ENCODE measurements around the gene LRRC8D.

Gene LRRC8D

DNA sequence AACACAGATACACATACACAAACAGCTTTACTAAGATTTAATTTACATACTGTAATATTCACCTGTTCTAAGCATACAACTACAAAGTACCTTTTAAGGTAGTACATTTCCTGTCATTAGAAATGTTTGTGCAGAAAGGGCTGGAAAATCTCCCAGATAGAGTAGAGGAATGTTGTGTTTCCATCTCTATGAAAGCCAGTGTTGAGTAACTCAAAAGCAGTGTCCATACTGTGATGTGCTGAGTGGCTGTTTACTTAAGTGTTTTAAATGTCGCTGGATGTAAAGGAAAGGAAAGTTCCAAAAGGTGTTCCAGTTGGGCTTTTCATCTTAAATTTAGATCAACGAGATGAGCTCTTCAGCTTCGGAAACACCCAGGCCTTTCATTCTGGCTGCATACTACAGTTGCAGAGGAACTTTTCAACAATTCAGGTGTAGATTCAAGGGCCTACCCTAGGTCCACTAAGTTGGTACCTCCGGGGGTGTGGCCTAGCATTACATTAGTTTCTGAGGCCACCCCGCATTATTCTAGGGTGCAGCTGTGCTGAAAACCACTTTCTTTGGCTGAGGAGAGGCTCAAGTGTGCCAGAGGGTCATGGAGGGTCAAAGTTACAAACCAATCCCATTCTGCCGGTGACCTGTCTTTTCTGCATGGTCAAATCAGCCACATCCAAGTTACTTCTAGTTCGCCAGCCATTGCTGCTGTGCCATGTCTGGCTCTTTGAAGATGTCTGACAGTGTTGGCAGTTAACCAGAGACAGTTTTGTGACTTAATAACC lies 78.1 kb downstream of the LRRC8D start:
- Mint-ChIP-seq H3K36me3 (peaks cover 17% of the 10 kb centered on the region), H3K27ac (no peak overlapping the region), H3K4me3 (no peak overlapping the region), H3K27me3 (no peaks in the 10 kb centered on the region), H3K9me3 (ENCODE audit: low read depth) (no peaks in the 10 kb centered on the region), H3K4me1 (ENCODE audit: low read depth) (peaks cover 44% of the 10 kb centered on the region)

DNA sequence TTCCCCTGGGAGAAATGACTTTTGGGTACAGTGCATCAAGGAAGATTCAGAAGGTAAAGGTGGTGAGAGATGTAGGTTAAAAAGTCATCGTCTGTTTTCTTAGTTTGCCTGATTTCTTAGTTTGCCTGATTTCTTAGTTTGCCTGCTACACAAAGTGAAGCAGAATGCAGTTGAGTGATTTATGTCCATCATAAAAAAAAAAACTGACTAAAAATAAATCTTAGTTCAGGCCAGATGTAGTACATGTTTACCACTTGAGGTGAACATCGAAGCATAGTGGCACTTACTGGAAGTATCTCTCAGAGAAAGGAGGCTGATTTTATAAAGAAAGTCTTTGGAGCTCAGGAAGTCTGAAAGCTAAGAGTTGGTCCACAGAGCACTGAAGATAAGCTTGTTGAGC lies 79.5 kb downstream of the LRRC8D start:
- H3K27me3 Mint-ChIP-seq = no peaks in the 10 kb centered on the region
- no peak overlapping the region for H3K4me3 Mint-ChIP-seq
- H3K9me3 Mint-ChIP-seq (ENCODE audit: low read depth) = no peaks in the 10 kb centered on the region
- peaks cover 48% of the 10 kb centered on the region for H3K4me1 Mint-ChIP-seq (ENCODE audit: low read depth)
- peaks cover 13% of the 10 kb centered on the region for H3K36me3 Mint-ChIP-seq
- peak overlapping the region; percentile 17 for H3K27ac Mint-ChIP-seq

DNA sequence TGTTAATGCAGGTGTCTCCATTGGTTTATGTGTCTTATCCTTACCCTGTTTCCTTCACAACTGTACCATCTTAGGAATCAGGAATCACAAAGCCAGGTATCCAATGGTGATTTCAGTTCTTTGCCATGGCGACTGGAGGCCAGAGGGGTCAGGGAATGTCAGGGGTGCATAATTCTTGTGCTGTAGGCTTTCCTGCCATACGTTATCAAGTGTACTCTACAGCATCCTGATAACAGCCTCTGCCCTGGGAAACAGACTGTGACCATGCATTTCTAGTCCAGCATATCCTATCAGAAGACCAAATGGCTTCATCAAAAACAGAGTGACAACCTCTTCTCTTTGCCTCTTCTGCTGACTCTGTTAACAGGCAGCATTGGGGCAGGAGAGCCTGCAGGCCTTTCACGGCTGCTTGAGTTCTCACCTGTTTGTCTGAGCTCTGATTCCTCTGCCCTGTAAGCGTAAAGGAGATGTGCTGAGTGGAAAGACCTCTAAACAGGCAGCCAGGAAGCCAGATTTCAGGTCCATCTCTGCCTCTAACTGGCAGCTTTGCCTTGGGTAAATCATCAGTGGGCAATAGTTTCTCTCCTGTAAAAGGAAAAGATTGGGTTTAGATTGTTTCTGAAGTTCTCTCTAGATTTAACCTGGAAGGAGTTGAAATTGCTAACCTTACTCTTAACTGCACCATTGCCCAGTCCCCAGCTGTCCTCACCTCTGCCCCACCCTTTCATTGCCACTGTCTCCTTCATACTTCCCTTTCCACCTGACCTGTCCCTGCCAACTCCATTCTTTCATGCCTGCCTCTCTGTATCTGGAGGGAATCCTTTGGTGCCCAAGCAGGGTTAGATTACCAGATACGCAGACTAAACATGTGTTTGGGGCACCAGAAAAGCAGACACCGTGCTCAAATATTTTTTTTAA lies 80.2 kb downstream of the LRRC8D start:
- Mint-ChIP-seq H3K4me1 (ENCODE audit: low read depth) (peaks cover 50% of the 10 kb centered on the region), H3K27me3 (no peaks in the 10 kb centered on the region), H3K4me3 (no peak overlapping the region), H3K27ac (peak overlapping the region; percentile 23), H3K36me3 (peaks cover 9% of the 10 kb centered on the region), H3K9me3 (ENCODE audit: low read depth) (no peaks in the 10 kb centered on the region)

DNA sequence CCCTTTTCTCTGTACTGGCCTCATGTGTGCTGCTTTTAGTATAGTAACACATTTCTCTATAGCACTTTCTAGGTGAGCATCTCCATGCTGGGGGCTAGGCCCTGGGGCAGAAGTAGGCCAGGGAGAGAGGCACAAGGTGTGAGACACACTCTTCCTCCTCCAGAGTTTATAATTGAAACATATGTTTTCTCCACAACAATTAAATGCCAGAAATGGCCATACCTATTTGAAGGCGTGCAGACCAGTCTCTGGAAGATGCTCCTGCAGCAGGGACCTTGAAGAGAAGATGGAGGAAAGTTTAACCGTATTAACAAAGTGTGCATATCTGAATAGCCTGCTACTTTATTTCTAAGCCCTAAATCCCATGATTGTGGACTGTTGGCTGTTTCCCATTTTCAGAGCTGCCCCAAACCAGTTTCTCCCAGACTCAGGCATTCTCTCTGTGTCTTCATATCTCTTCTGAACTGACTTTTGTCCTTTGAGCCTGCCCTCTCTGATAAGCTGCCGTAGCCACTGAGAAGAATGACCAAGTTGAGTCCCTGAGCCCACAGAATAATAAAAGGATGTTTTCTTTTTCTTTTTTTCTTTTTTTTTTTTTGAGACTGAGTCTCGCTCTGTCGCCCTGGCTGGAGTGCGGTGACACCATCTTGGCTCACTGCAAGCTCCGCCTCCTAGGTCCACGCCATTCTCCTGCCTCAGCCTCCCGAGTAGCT lies 81.3 kb downstream of the LRRC8D start:
- Mint-ChIP-seq H3K36me3 (peaks cover 6% of the 10 kb centered on the region), H3K27me3 (no peaks in the 10 kb centered on the region), H3K4me1 (ENCODE audit: low read depth) (peaks cover 57% of the 10 kb centered on the region), H3K27ac (peak overlapping the region; percentile 43), H3K4me3 (no peak overlapping the region), H3K9me3 (ENCODE audit: low read depth) (no peaks in the 10 kb centered on the region)

DNA sequence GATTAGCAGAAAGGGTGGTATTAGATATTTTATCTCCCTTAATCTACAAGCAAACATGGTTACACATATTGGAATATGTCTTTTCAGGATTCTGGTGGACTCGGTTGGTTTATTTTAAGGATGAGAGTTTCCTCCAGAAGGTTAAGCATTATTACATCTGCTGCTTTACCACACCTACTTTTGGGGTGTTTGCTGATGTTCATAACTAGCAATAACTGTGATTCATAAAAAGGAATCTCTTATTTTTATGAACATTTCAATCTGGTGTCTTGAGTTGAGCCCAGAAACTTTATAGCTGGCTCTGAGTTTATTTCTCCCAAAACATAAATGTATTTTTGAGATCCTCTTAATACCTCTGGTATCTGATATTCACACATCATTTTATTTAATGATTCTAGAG lies 82.7 kb downstream of the LRRC8D start:
- Mint-ChIP-seq H3K9me3 (ENCODE audit: low read depth) (no peaks in the 10 kb centered on the region), H3K36me3 (peaks cover 14% of the 10 kb centered on the region), H3K27me3 (no peaks in the 10 kb centered on the region), H3K4me1 (ENCODE audit: low read depth) (peaks cover 69% of the 10 kb centered on the region), H3K4me3 (no peak overlapping the region), H3K27ac (no peak overlapping the region)

DNA sequence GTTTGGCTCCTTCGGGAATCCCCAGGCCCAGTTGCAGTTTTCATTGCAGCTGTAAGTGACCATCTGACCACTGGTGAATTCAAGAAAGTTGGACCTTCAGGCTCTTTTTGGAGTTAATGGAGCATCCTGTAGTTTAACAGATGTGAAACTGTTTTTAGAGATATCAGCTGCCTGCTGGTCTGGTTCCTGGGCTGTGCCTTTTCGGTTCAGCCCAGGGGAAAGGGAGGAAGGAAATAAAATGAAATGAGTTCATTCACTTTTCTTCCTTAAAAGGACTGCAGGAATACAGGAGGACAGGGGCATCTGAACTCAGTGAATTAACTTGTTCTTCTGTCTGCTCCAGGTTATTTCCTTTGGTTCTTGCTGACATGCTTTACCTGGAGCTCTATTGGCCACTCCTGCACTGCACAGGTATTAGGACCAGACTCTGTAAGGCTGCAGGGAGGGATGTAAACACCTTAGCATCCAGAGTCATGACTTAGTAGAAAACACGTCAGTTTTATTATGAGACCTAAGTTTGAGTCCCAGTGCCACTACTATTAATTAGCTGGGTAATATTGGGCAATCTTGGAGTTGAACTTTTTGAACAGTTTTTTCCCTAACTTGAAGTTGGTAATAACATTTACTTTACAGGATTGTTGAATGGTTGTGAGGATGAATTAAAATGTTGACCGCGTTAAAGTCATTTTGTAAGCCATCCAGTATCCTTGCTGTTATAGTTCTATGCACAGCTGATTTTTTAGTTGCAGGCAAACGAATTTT lies 83.6 kb downstream of the LRRC8D start:
- peaks cover 16% of the 10 kb centered on the region for H3K36me3 Mint-ChIP-seq
- no peak overlapping the region for H3K27ac Mint-ChIP-seq
- no peak overlapping the region for H3K4me3 Mint-ChIP-seq

DNA sequence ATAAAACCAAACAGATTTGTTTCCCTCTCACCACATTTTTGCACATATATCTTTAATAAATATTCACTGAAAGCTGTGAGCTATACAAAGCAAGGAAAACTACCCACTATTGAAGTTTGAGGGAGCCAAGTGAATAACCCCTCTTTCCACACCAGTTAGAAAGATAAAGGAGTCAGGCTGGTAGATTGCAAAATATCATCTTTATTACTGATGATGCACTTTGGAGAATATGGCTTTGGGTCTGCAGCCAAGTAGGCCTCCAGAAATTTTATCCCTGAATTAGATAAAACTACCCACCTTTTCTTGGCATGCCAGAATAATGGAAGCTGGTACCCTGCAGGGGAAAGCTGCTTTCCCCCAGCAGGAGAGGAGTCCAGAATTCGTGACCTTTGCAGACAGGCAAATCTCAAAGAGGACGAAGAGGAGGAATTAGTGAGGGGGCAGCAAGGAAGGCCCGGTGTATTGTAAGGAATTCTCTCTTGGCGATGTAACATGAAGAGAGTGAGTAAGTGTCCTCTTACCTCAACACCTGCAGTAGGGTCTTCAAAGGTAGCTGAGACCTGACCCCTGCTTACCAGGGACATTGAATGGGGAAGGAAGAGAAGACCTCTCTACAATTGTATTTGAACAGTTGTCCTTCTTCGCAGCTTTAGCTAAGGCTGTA lies 84.7 kb downstream of the LRRC8D start:
- peaks cover 16% of the 10 kb centered on the region for H3K36me3 Mint-ChIP-seq
- peaks cover 64% of the 10 kb centered on the region for H3K4me1 Mint-ChIP-seq (ENCODE audit: low read depth)
- H3K4me3 Mint-ChIP-seq = no peak overlapping the region
- H3K27me3 Mint-ChIP-seq = no peaks in the 10 kb centered on the region
- H3K9me3 Mint-ChIP-seq (ENCODE audit: low read depth) = no peaks in the 10 kb centered on the region
- no peak overlapping the region for H3K27ac Mint-ChIP-seq

More for the DNA sequence above, 83.6 kb downstream of the LRRC8D start:
- Mint-ChIP-seq H3K4me1 (ENCODE audit: low read depth) (peaks cover 71% of the 10 kb centered on the region), H3K27me3 (no peaks in the 10 kb centered on the region), H3K9me3 (ENCODE audit: low read depth) (no peaks in the 10 kb centered on the region)

DNA sequence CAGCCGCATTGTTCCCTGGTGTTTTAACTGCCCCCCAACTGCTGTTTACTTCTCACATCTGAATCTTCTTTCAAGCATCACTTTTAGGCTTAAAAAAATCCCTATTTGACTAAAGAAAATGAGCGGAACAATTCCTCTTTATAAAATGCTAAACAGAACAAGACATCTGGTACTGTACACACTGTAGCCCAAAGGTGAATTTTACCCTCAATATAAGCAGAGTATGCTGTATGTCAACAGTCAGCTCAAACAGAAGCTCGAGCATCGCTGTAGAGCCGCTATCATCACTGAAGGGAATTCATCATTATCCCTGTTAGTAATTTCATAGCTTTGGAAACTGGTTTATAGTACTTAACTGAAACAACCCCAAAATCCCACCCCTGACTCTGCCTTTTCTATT lies 85.3 kb downstream of the LRRC8D start:
- Mint-ChIP-seq H3K36me3 (peaks cover 16% of the 10 kb centered on the region), H3K9me3 (ENCODE audit: low read depth) (no peaks in the 10 kb centered on the region), H3K27me3 (no peaks in the 10 kb centered on the region), H3K27ac (no peak overlapping the region), H3K4me1 (ENCODE audit: low read depth) (peaks cover 67% of the 10 kb centered on the region), H3K4me3 (no peak overlapping the region)

DNA sequence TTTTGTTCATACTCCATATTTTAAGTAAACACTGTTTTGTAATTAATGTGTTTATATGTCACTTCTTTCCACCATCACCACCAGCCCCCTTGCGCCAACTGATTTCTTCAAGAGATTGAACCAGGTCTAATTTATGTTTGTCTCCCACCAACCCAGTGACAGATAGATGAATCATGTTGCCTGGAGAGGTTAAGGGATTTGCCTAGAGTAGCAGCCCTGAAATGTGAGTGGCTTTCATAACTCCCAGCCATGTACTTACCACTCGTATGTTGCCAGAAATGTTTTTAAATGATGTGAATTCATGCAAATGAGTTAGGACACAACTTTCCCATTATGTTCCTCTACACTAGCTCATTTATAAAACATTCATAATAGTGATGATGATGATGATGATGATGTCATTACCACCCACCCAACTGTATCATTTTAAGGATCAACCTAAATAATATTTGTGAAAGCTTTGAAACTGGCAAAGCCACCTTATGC lies 86.9 kb downstream of the LRRC8D start:
- H3K27me3 Mint-ChIP-seq = no peaks in the 10 kb centered on the region
- H3K27ac Mint-ChIP-seq = peak overlapping the region; percentile 9
- H3K36me3 Mint-ChIP-seq = peaks cover 19% of the 10 kb centered on the region
- no peak overlapping the region for H3K4me3 Mint-ChIP-seq
- peaks cover 68% of the 10 kb centered on the region for H3K4me1 Mint-ChIP-seq (ENCODE audit: low read depth)
- no peaks in the 10 kb centered on the region for H3K9me3 Mint-ChIP-seq (ENCODE audit: low read depth)

DNA sequence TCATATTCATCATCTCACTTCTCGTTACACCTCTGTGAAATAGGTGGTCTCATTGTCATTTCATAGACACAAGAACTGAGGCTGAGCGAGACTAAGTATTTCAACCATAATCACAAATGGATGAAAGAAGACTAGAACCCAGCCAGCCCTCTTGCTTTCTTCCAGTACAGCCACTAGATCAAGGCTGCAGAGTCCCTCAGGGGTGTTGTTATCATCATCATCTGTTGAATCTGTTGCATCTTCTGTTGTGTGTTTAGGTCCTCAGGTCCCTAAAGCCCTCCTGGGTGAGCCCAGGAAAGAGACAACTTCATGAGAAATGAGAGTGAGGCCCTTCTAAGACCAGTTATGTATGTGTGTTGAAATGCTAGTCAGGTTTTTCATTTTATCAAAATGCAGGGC lies 87.4 kb downstream of the LRRC8D start:
- H3K36me3 Mint-ChIP-seq = peaks cover 19% of the 10 kb centered on the region
- H3K9me3 Mint-ChIP-seq (ENCODE audit: low read depth) = no peaks in the 10 kb centered on the region
- H3K27me3 Mint-ChIP-seq = no peaks in the 10 kb centered on the region
- peaks cover 63% of the 10 kb centered on the region for H3K4me1 Mint-ChIP-seq (ENCODE audit: low read depth)
- no peak overlapping the region for H3K4me3 Mint-ChIP-seq
- H3K27ac Mint-ChIP-seq = peak overlapping the region; percentile 34

DNA sequence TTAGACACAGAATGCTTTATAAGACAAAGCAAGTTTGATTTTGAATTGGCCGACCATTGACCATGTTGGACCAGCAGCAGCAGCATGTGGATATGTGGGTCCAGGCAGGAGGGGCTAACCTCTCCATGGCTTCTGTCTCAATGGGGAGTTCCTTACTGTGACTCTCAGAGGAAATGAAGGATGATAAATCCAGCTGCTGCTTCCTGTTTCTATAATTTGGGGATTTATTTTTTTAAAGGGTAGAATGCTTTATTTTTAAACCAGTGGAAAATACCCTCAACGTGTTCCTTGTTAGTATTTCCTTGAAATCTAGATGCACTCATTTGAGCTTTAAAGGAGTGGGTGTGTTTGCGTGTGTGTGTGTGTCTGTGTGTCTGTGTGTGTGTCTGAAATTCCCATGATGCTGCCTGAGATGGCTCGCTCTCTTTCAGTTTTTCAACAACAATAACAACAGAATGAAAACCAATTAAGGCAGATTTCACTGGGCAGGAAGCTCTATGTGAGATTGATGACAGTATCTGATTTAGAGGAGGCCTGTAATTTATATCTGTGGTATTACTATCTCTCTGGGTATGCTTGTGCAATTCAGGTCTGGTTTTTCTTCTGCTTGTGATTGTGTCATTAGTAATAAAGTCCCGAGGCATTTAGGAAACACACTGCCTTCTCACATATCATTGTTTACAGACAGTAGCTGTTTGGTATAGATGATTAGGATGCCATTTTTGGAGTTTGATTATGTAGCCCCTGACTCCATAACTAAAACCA lies 88.0 kb downstream of the LRRC8D start:
- Mint-ChIP-seq H3K9me3 (ENCODE audit: low read depth) (no peaks in the 10 kb centered on the region), H3K4me3 (no peak overlapping the region), H3K36me3 (peaks cover 22% of the 10 kb centered on the region), H3K27ac (peak overlapping the region; percentile 72), H3K4me1 (ENCODE audit: low read depth) (peaks cover 57% of the 10 kb centered on the region), H3K27me3 (no peaks in the 10 kb centered on the region)

DNA sequence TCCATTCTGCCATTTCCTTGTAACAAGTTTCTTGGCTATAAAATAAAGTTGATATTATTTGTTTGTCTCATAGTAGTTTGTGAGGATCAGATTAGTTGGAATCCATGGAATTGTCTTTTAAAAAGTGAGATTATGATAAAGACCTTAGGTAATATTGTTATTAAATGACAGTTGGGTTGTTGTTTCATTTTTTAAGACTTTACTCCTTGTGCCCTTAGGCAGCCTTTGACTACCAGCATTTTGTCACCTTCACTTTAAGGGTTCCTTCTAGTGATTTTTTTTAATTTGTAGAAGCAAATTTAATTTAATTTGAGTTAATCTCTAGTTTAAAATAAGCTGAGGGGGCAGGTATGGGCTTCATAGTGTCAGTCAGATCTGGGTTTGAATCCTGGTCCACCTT lies 89.4 kb downstream of the LRRC8D start:
- Mint-ChIP-seq H3K4me1 (ENCODE audit: low read depth) (peaks cover 50% of the 10 kb centered on the region), H3K9me3 (ENCODE audit: low read depth) (no peaks in the 10 kb centered on the region), H3K36me3 (peaks cover 22% of the 10 kb centered on the region), H3K27me3 (no peaks in the 10 kb centered on the region), H3K4me3 (no peak overlapping the region), H3K27ac (no peak overlapping the region)

DNA sequence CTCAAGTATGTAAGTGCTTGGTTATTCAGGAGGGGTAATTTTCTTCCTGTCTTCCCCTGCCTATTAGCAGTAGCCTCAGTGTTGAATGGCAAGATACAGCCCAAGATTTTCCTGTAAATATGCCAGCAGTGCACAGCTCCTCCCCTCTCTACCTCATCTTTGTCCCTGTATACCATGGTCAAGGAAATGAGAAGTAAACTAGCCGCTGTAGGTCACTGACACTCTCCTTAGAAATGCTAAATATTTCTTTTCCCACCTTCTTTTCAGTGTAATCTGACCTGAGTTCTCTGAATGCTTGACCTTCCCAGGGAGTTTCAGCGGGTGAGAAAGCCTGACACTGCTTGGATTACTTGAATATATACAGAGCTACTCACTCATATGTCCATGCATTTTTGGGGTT lies 89.9 kb downstream of the LRRC8D start:
- Mint-ChIP-seq H3K9me3 (ENCODE audit: low read depth) (no peaks in the 10 kb centered on the region), H3K27me3 (no peaks in the 10 kb centered on the region), H3K4me1 (ENCODE audit: low read depth) (peaks cover 47% of the 10 kb centered on the region), H3K36me3 (peaks cover 23% of the 10 kb centered on the region), H3K4me3 (no peak overlapping the region), H3K27ac (no peak overlapping the region)
